Measurements from ENCODE around the gene GOLPH3L.
"Not testable (repeated sequence)": the region's sequence is repeated elsewhere in the genome, so short reads cannot be mapped to it uniquely, and the experiment has no call there.

GRCh38 chr1:150638430-150638829 lies 58.5 kb downstream of the GOLPH3L start:
- not testable (repeated sequence) for TF ChIP-seq POU2F2 (IDR thresholded peaks at IDR 0.05; ENCODE audit: borderline replicate concordance, low read depth, low read length); POLR2A (IDR thresholded peaks at IDR 0.05; ENCODE audit: low read depth, low read length); POLR2AphosphoS2 (IDR thresholded peaks at IDR 0.05; ENCODE audit: low read depth, low read length); SMC3 (IDR thresholded peaks at IDR 0.05; ENCODE audit: borderline replicate concordance, low read length); CTCF (IDR thresholded peaks at IDR 0.05 in 2 of 3, conservative IDR thresholded peaks at IDR 0.05 in 1 of 3; ENCODE audit: control insufficient read depth in 2 of 3, extremely low read depth in 1 of 3, insufficient read depth in 1 of 3, low read depth in 3 of 3, low read length in 3 of 3); TCF7 (IDR thresholded peaks at IDR 0.05; ENCODE audit: borderline replicate concordance); CBX5 (IDR thresholded peaks at IDR 0.05; ENCODE audit: low read depth); HSF1 (IDR thresholded peaks at IDR 0.05; ENCODE audit: low read depth, low read length); POLR2AphosphoS5 (IDR thresholded peaks at IDR 0.05; ENCODE audit: low read length); SP1 (IDR thresholded peaks at IDR 0.05; ENCODE audit: low read depth, low read length); RCOR1 (conservative IDR thresholded peaks at IDR 0.05; ENCODE audit: low read depth, low read length)
